AG20443 (cell line): Measurements from ENCODE around the gene TMEM245.

Source experiments
- DNase-seq: peaks from one replicate; pipeline ENCODE4 v3.0.0; 2012; ENCODE audit warnings: low spot score, mixed read lengths

The TMEM245 gene

GRCh38 chr9:109119439-109120203 is at the start of gene TMEM245:
TSS of gene TMEM245 (minus strand) at chr9:109119947. CDS start at chr9:109119913, 34 bp downstream.
- peak; percentile 95 for DNase-seq

- no peak for DNase-seq
These were observed 48.4 kb upstream of the TMEM245 start for GRCh38 chr9:109168170-109168569.

GRCh38 chr9:109167716-109168115 is 48.0 kb upstream of the TMEM245 start:
- DNase-seq: no peak

GRCh38 chr9:109166771-109167601 is 47.2 kb upstream of the TMEM245 start, which contains the start of gene FRRS1L:
TSS of gene FRRS1L (minus strand) at chr9:109167249. CDS start at chr9:109167138, 111 bp downstream.
- DNase-seq: peak; percentile 79

GRCh38 chr9:109166171-109166770 is 46.5 kb upstream of the TMEM245 start:
- DNase-seq: no peak

GRCh38 chr9:109164042-109164441 is 44.3 kb upstream of the TMEM245 start:
- no peak for DNase-seq

- DNase-seq: no peak
These were observed 43.4 kb upstream of the TMEM245 start for GRCh38 chr9:109163194-109163593.

GRCh38 chr9:109162677-109163076 is 42.9 kb upstream of the TMEM245 start:
- DNase-seq: no peak

GRCh38 chr9:109161471-109161870 is 41.7 kb upstream of the TMEM245 start:
- no peak for DNase-seq

GRCh38 chr9:109159583-109159982 is 39.8 kb upstream of the TMEM245 start:
- DNase-seq: no peak

- no peak for DNase-seq
These were observed 38.9 kb upstream of the TMEM245 start for GRCh38 chr9:109158651-109159050.

GRCh38 chr9:109156708-109157107 is 37.0 kb upstream of the TMEM245 start:
- DNase-seq: no peak

GRCh38 chr9:109150925-109151545 is 31.3 kb upstream of the TMEM245 start:
- no peak for DNase-seq

GRCh38 chr9:109149722-109150121 is 30.0 kb upstream of the TMEM245 start:
- DNase-seq: no peak

- no peak for DNase-seq
These were observed 29.3 kb upstream of the TMEM245 start for GRCh38 chr9:109149089-109149488.

- DNase-seq: no peak
These were observed 25.3 kb upstream of the TMEM245 start for GRCh38 chr9:109145051-109145450.

GRCh38 chr9:109143881-109144562 is 24.3 kb upstream of the TMEM245 start:
- peak; percentile 54 for DNase-seq

- DNase-seq: no peak
These were observed 21.6 kb upstream of the TMEM245 start for GRCh38 chr9:109141375-109141774.

GRCh38 chr9:109139851-109140250 is 20.1 kb upstream of the TMEM245 start:
- no peak for DNase-seq

- no peak for DNase-seq
These were observed 18.7 kb upstream of the TMEM245 start for GRCh38 chr9:109138421-109138820.

GRCh38 chr9:109134167-109134578 is 14.4 kb upstream of the TMEM245 start:
- DNase-seq: no peak

GRCh38 chr9:109133533-109133932 is 13.8 kb upstream of the TMEM245 start:
- no peak for DNase-seq
